ENCODE measurements around the gene ZNF567.
"Not testable (repeated sequence)": the region's sequence is repeated elsewhere in the genome, so short reads cannot be mapped to it uniquely, and the experiment has no call there.

ZNF567 gene

GRCh38 chr19:36749613-36750012 is 62.2 kb downstream of the ZNF567 start:
- DNase-seq: not testable (repeated sequence)

DNA sequence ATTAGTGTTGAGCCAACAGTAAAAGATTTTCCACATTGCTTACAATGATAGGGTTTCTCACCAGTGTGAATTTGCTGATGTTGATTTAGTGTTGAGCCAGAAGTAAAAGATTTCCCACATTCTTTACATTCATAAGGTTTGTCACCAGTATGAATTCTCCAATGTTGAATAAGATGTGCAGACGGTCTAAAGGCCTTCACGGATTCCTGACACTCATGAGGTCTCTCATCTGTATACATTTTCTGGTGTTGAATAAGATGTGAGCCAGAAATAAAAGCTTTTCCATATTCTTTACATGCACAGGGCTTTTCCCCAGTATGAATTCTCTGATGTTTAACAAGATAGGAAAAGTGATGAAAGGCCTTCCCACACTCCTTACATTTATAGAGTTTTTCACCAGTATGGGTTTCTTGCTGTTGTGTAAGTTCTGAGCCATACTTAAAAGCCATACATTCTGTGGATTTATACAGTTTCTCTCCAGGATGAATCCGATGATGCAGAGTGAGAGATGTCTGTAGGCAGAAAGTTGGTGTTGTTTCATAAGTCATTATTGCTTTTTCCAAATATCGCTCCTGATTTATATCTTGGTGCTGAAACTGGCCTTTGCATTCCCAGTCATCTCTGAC is 62.8 kb downstream of the ZNF567 start:
- DNase-seq: no peak

Data from right kidney (tissue), 1 donor.